ENCODE results near the gene TIAM1. TPM values are rescaled to one million over a fixed set of nuclear protein-coding genes. Genes with fewer than 3 reads are reported as not detected.

Gene TIAM1
- total and polyA plus RNA-seq, 2 of the 8 experiments (the other 6 are each of a cell fraction or from before 2014, with no cell fraction given): 10.1 to 30.7 TPM

DNA sequence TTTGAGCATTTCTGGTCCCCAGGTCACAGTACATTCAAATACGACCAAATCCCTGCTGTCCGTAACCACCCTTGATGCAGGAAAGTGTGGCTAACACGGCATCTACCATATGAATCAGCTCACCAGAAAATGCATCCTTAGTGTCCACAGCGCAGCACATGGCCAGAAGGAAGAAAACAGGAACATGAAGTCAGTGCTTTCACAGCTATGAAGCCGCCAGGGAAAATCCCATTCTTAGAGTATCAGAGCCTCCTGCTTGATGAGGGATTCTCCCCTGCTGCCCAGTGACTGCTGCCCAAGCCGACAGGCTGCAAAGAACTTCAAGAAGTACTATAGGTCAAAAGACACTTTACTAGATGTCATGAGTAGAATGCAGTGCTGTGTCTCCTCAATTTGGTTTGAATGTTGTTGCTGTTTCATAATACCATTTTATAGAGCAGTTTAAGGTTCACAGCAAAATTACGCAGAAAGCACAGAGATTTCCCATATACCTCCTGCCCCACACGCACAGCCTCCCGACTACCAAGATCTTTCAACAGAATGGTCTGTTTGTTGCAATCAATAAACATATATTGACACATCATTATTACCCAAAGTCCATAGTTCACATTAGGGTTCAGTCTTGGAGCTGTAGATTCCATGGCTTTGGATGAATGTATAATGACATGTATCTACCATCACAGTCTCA is 14.5 kb downstream of the TIAM1 start (continued):
- TF ChIP-seq, protein P1, sequence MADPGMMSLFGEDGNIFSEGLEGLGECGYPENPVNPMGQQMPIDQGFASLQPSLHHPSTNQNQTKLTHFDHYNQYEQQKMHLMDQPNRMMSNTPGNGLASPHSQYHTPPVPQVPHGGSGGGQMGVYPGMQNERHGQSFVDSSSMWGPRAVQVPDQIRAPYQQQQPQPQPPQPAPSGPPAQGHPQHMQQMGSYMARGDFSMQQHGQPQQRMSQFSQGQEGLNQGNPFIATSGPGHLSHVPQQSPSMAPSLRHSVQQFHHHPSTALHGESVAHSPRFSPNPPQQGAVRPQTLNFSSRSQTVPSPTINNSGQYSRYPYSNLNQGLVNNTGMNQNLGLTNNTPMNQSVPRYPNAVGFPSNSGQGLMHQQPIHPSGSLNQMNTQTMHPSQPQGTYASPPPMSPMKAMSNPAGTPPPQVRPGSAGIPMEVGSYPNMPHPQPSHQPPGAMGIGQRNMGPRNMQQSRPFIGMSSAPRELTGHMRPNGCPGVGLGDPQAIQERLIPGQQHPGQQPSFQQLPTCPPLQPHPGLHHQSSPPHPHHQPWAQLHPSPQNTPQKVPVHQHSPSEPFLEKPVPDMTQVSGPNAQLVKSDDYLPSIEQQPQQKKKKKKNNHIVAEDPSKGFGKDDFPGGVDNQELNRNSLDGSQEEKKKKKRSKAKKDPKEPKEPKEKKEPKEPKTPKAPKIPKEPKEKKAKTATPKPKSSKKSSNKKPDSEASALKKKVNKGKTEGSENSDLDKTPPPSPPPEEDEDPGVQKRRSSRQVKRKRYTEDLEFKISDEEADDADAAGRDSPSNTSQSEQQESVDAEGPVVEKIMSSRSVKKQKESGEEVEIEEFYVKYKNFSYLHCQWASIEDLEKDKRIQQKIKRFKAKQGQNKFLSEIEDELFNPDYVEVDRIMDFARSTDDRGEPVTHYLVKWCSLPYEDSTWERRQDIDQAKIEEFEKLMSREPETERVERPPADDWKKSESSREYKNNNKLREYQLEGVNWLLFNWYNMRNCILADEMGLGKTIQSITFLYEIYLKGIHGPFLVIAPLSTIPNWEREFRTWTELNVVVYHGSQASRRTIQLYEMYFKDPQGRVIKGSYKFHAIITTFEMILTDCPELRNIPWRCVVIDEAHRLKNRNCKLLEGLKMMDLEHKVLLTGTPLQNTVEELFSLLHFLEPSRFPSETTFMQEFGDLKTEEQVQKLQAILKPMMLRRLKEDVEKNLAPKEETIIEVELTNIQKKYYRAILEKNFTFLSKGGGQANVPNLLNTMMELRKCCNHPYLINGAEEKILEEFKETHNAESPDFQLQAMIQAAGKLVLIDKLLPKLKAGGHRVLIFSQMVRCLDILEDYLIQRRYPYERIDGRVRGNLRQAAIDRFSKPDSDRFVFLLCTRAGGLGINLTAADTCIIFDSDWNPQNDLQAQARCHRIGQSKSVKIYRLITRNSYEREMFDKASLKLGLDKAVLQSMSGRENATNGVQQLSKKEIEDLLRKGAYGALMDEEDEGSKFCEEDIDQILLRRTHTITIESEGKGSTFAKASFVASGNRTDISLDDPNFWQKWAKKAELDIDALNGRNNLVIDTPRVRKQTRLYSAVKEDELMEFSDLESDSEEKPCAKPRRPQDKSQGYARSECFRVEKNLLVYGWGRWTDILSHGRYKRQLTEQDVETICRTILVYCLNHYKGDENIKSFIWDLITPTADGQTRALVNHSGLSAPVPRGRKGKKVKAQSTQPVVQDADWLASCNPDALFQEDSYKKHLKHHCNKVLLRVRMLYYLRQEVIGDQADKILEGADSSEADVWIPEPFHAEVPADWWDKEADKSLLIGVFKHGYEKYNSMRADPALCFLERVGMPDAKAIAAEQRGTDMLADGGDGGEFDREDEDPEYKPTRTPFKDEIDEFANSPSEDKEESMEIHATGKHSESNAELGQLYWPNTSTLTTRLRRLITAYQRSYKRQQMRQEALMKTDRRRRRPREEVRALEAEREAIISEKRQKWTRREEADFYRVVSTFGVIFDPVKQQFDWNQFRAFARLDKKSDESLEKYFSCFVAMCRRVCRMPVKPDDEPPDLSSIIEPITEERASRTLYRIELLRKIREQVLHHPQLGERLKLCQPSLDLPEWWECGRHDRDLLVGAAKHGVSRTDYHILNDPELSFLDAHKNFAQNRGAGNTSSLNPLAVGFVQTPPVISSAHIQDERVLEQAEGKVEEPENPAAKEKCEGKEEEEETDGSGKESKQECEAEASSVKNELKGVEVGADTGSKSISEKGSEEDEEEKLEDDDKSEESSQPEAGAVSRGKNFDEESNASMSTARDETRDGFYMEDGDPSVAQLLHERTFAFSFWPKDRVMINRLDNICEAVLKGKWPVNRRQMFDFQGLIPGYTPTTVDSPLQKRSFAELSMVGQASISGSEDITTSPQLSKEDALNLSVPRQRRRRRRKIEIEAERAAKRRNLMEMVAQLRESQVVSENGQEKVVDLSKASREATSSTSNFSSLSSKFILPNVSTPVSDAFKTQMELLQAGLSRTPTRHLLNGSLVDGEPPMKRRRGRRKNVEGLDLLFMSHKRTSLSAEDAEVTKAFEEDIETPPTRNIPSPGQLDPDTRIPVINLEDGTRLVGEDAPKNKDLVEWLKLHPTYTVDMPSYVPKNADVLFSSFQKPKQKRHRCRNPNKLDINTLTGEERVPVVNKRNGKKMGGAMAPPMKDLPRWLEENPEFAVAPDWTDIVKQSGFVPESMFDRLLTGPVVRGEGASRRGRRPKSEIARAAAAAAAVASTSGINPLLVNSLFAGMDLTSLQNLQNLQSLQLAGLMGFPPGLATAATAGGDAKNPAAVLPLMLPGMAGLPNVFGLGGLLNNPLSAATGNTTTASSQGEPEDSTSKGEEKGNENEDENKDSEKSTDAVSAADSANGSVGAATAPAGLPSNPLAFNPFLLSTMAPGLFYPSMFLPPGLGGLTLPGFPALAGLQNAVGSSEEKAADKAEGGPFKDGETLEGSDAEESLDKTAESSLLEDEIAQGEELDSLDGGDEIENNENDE (IDR thresholded peaks at IDR 0.05; ENCODE audit: insufficient replicate concordance, low read length): no peak
- TF ChIP-seq FOSL1 (IDR thresholded peaks at IDR 0.05; ENCODE audit: insufficient read depth, low read depth, low read length) (no peak), SIN3A (conservative IDR thresholded peaks at IDR 0.05 in 1 of 2, IDR thresholded peaks at IDR 0.05 in 1 of 2; ENCODE audit: low read depth in 1 of 2, low read length in 2 of 2) (no peak), CHD1 (IDR thresholded peaks at IDR 0.05; ENCODE audit: low read depth, low read length) (no peak), YY1 (IDR thresholded peaks at IDR 0.05; ENCODE audit: low read depth, low read length) (no peak), EP300 (IDR thresholded peaks at IDR 0.05; ENCODE audit: borderline replicate concordance in 1 of 2, low read depth in 2 of 2, low read length in 2 of 2) (no peak)
- TF ChIP-seq, protein P2, sequence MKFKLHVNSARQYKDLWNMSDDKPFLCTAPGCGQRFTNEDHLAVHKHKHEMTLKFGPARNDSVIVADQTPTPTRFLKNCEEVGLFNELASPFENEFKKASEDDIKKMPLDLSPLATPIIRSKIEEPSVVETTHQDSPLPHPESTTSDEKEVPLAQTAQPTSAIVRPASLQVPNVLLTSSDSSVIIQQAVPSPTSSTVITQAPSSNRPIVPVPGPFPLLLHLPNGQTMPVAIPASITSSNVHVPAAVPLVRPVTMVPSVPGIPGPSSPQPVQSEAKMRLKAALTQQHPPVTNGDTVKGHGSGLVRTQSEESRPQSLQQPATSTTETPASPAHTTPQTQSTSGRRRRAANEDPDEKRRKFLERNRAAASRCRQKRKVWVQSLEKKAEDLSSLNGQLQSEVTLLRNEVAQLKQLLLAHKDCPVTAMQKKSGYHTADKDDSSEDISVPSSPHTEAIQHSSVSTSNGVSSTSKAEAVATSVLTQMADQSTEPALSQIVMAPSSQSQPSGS (IDR thresholded peaks at IDR 0.05; ENCODE audit: low read length): no peak
- TF ChIP-seq, protein P3, sequence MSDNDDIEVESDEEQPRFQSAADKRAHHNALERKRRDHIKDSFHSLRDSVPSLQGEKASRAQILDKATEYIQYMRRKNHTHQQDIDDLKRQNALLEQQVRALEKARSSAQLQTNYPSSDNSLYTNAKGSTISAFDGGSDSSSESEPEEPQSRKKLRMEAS (IDR thresholded peaks at IDR 0.05): no peak
